ELR (cell line): ENCODE data around the gene MAST2.
"Not testable (repeated sequence)": the region's sequence is repeated elsewhere in the genome, so short reads cannot be mapped to it uniquely, and the experiment has no call there.

Source experiments
- DNase-seq: peaks from one replicate; pipeline ENCODE4 v3.0.0-alpha.2; 2015; ENCODE audit warnings: low read depth

The MAST2 gene

GRCh38 chr1:45938029-45938428 is 134.6 kb downstream of the MAST2 start:
- no peak for DNase-seq

DNA sequence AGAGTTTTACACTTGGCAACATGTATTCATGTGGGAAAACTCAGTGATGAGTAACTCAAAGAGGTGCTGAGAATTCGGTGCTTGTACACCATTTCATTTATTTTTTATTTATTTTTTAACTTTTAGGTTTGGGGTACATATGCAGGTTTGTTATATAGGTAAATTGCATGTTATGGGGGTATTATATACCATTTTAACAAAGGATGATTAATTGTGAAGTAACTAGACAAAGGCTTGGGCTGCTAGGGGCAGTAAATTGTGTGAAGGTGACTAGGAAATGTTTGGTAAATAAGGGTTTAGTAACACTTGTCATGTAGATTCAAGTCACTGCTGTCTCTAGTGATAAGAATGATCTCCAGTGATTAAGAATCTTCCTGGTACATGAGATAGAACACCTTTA is 139.0 kb downstream of the MAST2 start:
- no peak for DNase-seq

DNA sequence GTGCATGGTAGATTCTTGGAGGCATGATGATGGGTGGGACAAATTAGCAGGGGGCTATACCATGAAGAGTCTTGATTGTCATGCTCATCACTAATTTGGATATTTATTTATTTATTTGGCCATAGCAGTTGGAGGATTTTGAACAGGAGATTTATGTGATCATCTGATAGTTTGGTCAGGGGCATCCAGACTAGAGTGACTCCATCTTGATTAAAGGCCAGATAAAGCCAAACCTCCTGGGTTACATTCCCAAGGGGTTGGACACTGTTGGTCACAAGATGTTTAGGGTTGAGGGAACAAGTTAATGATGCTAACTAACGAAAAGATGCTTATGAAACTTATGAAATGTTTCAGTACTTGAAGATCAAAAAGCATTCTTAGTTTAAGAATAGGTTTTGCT is 139.8 kb downstream of the MAST2 start:
- no peak for DNase-seq

DNA sequence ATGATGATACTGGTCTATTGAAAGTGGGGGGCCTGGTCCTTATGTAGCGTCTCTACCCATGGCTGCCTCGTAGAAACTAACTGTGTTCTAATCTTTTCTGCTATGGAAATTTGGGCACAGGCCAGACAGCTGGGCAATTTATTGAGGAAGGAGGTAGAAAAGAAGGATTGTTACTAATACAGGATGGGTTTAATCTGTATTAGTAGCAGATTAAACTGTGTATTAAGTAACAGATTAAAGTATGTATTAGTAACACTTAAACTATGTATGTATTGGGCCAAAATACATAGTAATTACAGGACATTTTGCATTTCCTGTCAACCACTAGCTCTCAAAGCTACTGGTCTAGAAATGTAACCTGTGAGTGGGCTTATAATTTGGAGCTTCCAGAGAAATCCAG is 142.0 kb downstream of the MAST2 start:
- DNase-seq = peak; percentile 37

DNA sequence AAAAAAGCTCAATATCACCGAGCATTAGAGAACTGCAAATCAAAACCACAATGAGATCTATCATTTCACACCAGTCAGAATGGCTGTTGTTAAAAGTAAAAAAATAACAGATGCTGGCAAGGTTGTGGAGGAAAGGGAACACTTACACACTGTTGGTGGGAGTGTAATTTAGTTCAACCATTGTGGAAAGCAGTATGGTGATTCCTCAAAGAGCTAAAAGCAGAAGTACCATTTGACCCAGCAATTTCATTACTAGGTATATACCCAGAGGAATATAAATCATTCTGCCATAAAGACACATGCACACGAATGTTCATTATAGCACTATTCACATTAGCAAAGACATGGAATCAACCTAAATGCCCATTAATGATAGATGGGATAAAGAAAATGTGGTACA is 146.1 kb downstream of the MAST2 start:
- DNase-seq = not testable (repeated sequence)

- no peak for DNase-seq
These were observed 148.7 kb downstream of the MAST2 start for GRCh38 chr1:45952072-45952471.

DNA sequence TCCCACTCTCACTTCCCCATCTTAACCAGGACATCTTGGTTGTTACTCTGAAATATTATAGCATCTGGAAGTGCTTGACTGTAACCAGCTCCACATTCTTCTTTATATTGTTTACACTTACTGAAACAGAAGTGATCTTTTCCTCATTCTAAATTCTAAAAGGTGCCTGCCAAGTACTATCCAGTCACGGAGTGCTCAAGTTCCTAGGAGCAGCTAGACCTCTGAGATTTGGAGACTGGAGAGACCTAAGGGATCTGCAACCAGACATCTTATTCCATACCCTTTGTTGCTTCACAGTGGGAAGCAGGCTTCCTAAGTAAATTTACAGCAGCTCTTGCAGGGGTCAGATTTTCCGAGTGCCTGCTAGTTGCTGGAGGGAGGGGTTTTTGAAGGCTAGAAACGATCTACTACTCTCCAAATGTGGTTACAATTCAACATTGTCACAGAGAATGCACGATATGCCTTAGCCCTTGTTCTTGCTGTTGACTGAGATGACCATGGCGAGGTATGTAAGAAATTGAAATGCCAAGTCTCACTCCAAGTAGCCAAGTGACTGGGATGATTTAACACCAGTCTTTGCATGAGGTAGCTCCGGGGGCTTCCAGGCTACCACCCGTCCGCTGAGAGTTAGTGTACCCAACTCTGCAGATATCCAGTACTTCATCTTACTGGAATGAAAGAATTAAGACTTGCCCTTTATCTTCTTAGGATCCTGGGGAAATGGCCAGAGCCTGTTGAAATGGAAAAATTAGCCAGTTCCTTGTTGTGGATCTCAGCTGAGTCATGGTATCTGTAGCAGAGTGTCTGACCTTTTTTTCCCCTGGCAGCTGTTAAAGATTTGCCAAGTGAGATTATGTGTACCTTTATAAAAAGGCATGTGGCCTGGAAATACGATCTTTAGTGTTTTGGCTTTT is 150.8 kb downstream of the MAST2 start:
- peak; percentile 40 for DNase-seq

DNA sequence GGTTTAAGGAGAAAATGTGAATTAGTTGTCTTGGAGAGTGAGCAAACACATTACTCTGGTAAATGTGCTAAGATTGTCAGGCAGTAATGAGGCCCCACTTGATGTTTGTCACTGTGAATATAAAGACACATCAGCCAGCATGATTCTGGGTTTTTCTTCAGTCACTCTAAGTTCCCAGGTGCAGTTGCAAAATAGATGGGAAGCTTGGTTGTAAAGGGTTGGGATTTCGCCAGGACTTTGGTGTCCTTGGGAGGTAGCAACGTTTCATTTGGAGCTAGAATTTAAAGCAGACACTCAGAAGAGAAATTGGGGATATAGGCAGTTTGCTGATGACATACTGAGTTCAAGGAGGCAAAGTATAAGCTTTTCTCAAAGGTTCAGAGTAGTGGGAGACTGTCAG is 154.3 kb downstream of the MAST2 start:
- no peak for DNase-seq

DNA sequence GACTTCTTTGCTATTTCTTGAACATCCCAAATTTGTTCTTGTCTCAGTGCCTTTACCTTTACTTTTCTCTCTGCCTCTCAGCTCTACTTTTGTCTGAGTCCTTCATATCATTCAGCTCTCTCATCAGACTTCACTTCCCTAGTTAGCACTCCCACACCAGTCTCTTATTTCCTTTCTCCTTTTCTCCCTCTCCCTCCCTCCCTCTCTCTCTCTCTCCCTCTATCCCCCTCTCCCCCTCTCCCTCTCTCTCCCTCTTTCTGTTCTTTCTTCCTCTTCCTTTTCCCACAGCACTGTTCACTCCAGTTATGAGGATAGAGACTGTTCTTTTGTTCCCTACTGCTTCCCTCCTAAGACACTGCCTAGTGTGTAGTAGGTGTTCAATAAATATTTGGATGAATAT is 154.9 kb downstream of the MAST2 start:
- DNase-seq = no peak

- DNase-seq = no peak
These were observed 157.7 kb downstream of the MAST2 start for GRCh38 chr1:45960930-45961715.

DNA sequence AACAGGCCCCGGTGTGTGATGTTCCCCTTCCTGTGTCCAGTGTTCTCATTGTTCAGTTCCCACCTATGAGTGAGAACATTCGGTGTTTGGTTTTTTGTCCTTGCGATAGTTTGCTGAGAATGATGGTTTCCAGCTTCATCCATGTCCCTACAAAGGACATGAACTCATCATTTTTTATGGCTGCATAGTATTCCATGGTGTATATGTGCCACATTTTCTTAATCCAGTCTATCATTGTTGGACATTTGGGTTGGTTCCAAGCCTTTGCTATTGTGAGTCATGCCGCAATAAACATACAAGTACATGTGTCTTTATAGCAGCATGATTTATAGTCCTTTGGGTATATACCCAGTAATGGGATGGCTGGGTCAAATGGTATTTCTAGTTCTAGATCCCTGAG is 158.5 kb downstream of the MAST2 start:
- DNase-seq = not testable (repeated sequence)

DNA sequence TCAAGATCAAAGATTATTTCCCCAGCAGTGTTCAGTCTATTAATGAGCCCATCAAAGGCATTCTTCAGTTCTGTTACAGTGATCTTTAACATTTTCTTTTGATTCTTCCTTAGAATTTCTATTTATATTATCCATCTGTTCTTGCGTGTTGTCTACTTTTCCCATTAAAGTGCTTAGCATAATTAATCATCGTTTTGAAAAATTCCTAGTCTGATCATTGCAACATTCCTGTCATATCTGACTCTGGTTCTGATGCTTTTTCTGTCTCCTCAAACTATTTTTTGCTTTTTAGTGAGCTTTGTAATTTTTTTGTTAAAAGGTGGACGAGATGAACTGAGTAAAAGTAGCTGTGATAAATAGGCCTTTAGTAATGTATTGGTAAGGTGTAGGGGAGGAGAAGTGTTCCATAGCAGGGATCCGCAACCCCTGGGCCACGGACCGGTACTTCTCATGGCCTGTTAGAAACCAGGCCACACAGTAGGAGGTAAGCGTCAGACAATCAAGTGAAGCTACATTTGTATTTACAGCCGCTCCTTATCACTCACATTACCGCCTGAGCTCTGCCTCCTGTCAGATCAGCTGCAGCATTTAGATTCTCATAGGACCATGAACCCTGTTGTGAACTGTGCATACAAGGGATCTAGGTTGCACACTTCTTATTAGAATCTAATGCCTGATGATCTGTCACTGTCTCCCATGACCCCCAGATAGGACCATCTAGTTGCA is 165.7 kb downstream of the MAST2 start:
- DNase-seq = no peak

- no peak for DNase-seq
These were observed 166.5 kb downstream of the MAST2 start for GRCh38 chr1:45969866-45970265.

- DNase-seq = no peak
These were observed 167.9 kb downstream of the MAST2 start for GRCh38 chr1:45971335-45971734.

DNA sequence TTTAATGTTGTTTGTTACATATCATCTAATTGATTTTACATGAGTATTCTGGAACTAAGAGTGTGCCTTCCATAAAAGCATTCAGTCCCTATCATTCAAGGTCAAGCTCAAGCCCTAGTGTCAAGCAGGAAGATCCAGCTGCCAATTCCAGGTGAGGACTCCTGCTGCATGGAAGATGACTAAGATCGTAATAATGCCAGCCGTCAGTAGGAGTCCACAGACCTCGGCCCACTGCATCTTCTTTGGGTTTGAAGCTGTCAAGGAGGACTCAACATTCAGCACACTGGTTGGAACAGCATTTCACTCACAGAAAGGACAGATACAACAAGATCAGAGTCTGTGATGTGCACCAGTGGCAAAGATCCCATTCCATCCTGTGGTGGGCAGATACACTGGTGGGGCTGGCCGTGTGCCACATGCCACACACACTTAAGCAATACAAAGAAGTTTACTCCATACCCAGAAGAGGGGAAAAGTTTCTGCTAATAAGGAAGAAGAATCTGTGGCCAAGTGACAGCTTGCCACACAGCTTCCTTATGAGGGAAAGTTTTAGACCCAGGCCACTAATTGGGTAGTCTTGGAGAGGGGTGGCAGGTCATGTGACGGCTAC is 168.6 kb downstream of the MAST2 start:
- no peak for DNase-seq

DNA sequence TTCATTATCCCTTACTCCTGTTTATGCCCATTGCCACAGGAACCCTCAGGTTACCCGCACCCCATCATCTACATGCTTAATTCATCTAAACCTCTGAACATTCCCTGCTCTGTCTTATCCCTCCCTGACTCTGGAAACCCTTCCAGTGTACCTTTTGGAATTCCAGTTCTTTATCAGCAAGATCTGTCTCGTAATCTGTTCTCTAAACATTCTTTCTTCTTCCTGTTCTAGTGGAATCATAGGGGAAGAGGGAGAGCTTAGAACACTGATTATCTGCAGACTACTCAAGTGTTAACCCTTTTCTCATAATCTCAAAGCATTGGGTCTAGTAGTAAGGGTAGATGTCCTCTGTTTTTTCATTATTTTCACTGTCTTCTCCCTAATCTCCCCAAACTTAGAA is 169.2 kb downstream of the MAST2 start:
- no peak for DNase-seq

- DNase-seq = no peak
These were observed 169.7 kb downstream of the MAST2 start for GRCh38 chr1:45973121-45973520.

DNA sequence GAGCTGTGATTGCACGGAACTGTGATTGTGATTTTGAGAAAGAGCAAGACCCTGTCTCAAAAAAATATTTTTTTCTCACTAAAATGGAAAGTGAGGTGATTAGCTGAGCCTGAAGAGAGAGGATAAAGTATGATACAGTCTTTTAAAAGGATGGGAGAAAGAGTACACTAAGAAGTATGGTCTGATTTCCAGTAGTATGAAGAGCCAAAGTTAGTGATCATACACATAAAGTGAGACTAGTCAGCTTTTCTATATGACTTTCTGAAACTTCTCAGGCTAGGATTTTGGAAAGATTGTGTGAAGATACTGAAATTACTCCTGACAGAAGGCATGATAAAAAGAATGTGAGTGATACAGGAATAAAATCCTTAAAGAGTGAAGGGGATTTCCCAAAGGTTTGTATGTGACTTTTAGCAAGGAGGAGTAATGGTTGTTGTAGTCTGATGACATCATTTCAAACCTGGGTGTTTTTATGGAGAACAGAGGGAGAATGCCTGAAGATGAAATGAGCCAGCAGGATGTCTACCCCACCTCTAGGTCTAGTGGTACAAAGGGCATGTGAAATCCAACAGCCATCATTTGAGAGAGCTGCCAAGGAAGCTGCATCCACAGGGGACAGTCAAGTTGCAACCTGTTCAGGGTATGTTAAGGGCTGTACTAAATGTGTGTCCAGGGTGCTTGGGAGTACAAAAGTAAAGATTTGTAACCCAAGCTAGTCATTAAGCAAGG is 171.3 kb downstream of the MAST2 start:
- peak; percentile 10 for DNase-seq

DNA sequence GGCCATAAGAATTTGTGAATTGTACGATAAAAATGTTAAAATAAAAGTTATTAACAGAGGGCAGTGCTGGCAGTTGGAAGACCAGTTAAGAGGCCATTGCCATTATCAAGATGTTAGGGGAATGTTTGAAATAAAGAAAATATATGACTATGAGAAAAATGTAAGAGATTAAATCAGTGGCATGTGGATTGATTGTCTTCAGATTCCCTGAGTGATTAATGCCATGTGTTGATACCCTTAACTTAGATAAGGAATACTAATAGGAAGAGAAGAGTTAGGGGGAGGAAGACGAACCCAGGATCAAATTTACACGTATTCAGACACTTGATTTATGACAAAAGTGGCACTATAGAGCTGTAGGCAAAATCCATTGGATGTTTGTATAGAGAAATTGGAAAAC is 173.2 kb downstream of the MAST2 start:
- no peak for DNase-seq

GRCh38 chr1:45979074-45979777 is 175.8 kb downstream of the MAST2 start:
- peak; percentile 45 for DNase-seq

- DNase-seq = no peak
These were observed 176.4 kb downstream of the MAST2 start for GRCh38 chr1:45979778-45980176.
